LNCaP clone FGC (cell line): Measurements from ENCODE around the gene DENND10.
"Not testable (repeated sequence)": the region's sequence is repeated elsewhere in the genome, so short reads cannot be mapped to it uniquely, and the experiment has no call there.

ENCODE experiments used
- DNase-seq: peaks from one replicate; pipeline ENCODE4 v3.0.0-alpha.2; 2011; ENCODE audit warnings: low read depth
- H3K4me3 ChIP-seq: 2 replicates; pipeline ENCODE4 v1.5.1; 2011; ENCODE audit warnings: mild to moderate bottlenecking, low read depth, low read length, control low read depth
- CTCF ChIP-seq: IDR thresholded peaks from 2 replicates; pipeline ENCODE4 v1.5.1; 2012; ENCODE audit warnings: mild to moderate bottlenecking; ENCODE audit not compliant: control insufficient read depth, insufficient read depth; ENCODE audit errors: extremely low read depth

Gene DENND10

GRCh38 chr10:119100434-119101238 is 3.3 kb upstream of the DENND10 start:
- no peak for TF ChIP-seq CTCF
- DNase-seq: no peak
- no peak overlapping the region for H3K4me3 ChIP-seq

GRCh38 chr10:119101366-119102098 is 2.4 kb upstream of the DENND10 start:
- DNase-seq: no peak
- TF ChIP-seq CTCF: no peak
- H3K4me3 ChIP-seq: 0 out of 2 replicates have a peak overlapping the region, but pooled peaks have one; percentile 0

DNA sequence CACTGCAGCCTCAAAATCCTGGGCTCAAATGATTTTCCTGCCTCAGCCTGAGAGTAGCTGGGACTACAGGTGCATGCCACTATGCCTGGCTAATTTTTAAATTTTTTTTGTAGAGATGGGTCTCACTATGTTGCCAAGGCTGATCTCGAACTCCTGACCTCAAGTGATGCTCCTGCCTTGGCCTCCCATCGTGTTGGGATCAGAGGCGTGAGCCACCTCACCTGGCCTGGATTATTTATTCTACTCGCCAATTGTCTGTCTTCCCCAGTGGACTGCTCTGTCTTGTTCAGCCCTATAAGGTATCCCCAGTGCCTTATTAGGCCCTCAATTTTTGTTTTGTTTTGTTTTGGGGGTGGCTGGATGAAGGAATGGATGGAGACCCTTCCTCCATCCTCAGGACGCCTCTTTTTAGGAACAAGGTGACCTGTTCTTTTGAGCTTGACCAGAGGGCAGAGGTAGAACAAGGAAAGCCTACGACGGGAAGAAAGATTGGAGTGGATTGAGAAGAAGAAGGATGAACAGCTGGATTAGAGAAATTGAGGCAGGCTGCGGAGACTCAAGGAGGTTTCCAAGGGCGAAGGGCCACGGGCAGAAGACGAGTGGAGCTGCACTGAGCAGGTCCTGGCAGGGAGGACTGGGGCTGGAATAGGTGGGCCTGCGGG is 541 bp upstream of the DENND10 start:
- TF ChIP-seq CTCF: no peak
- no peak overlapping the region for H3K4me3 ChIP-seq
- no peak for DNase-seq

GRCh38 chr10:119104654-119105015 is 722 bp downstream of the DENND10 start:
- peak overlapping the region; percentile 74 for H3K4me3 ChIP-seq
- no peak for DNase-seq
- TF ChIP-seq CTCF: no peak

GRCh38 chr10:119105155-119105554 is 1.2 kb downstream of the DENND10 start:
- TF ChIP-seq CTCF: no peak
- H3K4me3 ChIP-seq: peak overlapping the region; percentile 74
- DNase-seq: no peak

DNA sequence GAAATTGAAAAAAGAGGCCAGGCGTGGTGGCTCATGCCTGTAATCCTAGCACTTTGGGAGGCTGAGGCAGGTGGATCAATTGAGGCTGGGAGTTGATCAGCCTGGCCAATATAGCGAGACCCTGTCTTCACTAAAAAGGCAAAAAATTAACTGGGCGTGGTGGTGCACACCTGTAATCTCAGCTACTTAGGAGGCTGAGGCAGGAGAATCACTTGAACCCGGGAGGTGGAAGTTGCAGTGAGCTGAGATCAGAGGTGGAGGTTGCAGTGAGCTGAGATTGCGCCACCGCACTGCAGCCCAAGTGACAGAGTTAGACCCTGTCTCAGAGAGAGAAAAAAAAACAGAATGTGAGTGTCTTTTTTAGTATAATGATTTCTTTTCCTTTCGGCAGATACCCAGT is 2.0 kb downstream of the DENND10 start:
- not testable (repeated sequence) for DNase-seq, H3K4me3 ChIP-seq

DNA sequence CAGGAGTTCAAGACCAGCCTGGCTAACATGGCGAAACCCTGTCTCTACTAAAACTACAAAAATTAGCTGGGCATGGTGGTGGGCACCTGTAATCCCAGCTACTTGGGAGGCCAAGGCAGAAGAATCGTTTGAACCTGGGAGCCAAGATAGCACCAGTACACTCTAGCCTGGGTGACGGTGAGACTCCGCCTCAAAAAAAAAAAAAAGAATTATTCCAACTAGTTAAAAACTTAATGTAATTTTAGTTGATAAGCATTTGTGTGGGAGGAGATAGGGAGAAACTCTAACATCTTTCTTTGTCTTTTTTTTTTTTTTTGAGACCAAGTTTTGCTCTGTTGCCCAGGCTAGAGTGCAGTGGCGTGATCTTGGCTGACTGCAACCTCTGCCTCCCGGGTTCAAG is 3.2 kb downstream of the DENND10 start:
- not testable (repeated sequence) for DNase-seq

DNA sequence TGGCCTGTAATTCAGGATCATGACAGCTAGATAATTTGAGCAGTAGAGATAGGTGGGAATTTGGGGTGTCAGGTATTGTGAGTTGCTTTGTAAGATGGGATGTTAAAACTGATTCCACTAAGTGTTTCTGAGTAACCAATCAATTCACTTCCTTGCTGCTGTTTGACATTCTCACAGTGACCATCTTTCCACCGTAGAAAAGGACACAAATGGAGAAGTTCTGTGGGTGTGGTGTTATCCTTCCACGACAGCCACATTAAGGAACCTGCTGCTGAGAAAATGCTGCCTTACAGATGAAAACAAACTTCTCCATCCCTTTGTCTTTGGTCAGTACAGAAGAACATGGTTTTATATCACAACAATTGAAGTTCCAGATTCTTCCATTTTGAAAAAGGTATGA is 3.9 kb downstream of the DENND10 start:
- not testable (repeated sequence) for DNase-seq, H3K4me3 ChIP-seq

More for the DNA sequence above, 3.2 kb downstream of the DENND10 start:
- not testable (repeated sequence) for H3K4me3 ChIP-seq
